ENCODE results near the gene PTPRC. TPM values are rescaled to one million over a fixed set of nuclear protein-coding genes. Genes with fewer than 3 reads are reported as not detected.

PTPRC gene
- total RNA-seq, 1 experiment from 2014 or later: 1.4 TPM

DNA sequence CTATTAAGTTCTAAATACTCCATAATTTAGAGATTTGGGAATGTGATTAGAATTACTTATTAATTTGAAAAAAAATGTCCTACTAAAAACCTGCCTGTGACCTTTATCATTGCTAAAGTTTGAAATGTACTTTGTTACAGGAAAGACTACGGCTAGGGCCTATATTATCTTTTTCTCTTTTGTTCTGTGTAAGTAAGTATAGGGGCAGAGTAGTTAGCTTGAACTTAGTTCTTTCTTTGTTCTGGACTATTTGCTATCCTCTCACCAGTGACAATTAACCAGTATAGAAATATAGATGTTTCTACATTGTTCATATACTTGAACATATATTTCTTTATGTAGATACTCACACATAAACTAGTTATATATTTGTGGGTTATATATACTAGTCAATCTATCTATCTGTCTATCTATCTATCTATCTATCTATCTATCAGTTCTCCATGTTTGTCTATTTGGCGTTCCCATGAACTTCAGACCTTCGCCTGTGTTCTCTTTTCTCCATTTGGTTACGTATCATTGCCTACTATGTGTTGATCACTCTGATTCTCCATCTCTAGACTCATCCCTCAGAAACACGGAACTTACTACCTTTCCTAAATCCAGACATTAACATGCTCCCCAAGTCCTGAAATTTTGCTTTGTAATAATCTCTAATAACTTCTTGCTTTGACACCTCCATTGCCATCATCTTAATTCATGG lies 3.3 kb downstream of the PTPRC start:
- ATAC-seq (no peak), DNase-seq (ENCODE audit: low read depth, low spot score) (no peak)
- in situ Hi-C loops (cut with HindIII; ENCODE audit: low pct_unique_long_range_greater_than_20kb, low sequenced_read_pairs) (no loop called here), intact Hi-C loops (cut with micrococcal nuclease; ENCODE audit: unreplicated experiment) (no loop called here)
- Histone ChIP-seq H3K36me3 (ENCODE audit: control insufficient read depth, insufficient read depth, low read length) (no peaks in the 10 kb centered on the region), H3K4me3 (ENCODE audit: low read depth in 2 of 2, low read length in 2 of 2) (no peak overlapping the region), H3K27ac (ENCODE audit: low read length) (no peak overlapping the region), H3K4me1 (ENCODE audit: control insufficient read depth, insufficient read depth, low read length) (no peaks in the 10 kb centered on the region), H3K27me3 (ENCODE audit: control insufficient read depth, insufficient read depth, low read length) (no peaks in the 10 kb centered on the region), H3K9me3 (ENCODE audit: control insufficient read depth, insufficient read depth, low read depth, low read length) (no peaks in the 10 kb centered on the region)
- TF ChIP-seq REST (IDR thresholded peaks at IDR 0.05; ENCODE audit: insufficient read depth in 1 of 2, low read depth in 2 of 2, low read length in 1 of 2): no peak
- CTCF ChIA-PET: no interaction called here
- BruUV-seq (replicated peaks): no TSS peak
- POLR2A ChIA-PET: interaction anchor here (0.7 kb wide), 1 partner anchor 10 kb away, joined by 5 read pairs; no protein-coding TSS in a partner anchor

DNA sequence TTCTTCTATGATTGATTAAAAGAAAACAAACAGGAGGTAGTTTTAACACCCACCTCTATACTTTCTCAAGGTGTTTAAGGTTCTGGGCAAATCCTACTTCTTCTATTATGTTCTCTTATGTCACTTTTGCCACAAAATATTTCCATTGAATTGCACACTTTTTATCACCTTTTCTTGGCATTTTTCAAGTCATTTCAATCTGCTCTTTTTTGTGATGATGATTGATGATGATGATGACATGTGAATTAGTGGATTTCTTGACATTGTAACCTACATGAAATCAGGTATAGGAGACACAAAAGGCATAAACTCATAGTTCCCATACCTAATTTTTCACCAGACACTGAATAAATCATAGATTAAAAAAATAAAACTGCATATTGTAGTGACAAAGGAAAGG lies 4.1 kb downstream of the PTPRC start:
- POLR2A ChIA-PET: interaction anchor here (0.7 kb wide), 1 partner anchor 9 kb away, joined by 5 read pairs; no protein-coding TSS in a partner anchor
- H3K27me3 ChIP-seq (ENCODE audit: control insufficient read depth, insufficient read depth, low read length): no peaks in the 10 kb centered on the region
- no TSS peak for BruUV-seq (replicated peaks)
- H3K4me3 ChIP-seq (ENCODE audit: low read depth in 2 of 2, low read length in 2 of 2): no peak overlapping the region
- H3K9me3 ChIP-seq (ENCODE audit: control insufficient read depth, insufficient read depth, low read depth, low read length): no peaks in the 10 kb centered on the region
- H3K27ac ChIP-seq (ENCODE audit: low read length): no peak overlapping the region
- DNase-seq (ENCODE audit: low read depth, low spot score) (no peak), ATAC-seq (no peak)
- CTCF ChIA-PET: no interaction called here
- no peak for TF ChIP-seq SIN3A (IDR thresholded peaks at IDR 0.05; ENCODE audit: borderline replicate concordance, insufficient read depth, low read depth, low read length)
- TF ChIP-seq CTCF (IDR thresholded peaks at IDR 0.05): no peak
- TF ChIP-seq TCF7L2 (IDR thresholded peaks at IDR 0.05; ENCODE audit: low read depth, low read length): no peak
- no peak for TF ChIP-seq REST (IDR thresholded peaks at IDR 0.05; ENCODE audit: insufficient read depth in 1 of 2, low read depth in 2 of 2, low read length in 1 of 2)
- no peak for TF ChIP-seq POLR2AphosphoS5 (IDR thresholded peaks at IDR 0.05; ENCODE audit: low read depth, low read length)
- intact Hi-C loops (cut with micrococcal nuclease; ENCODE audit: unreplicated experiment): no loop called here
- no peaks in the 10 kb centered on the region for H3K4me1 ChIP-seq (ENCODE audit: control insufficient read depth, insufficient read depth, low read length)
- in situ Hi-C loops (cut with HindIII; ENCODE audit: low pct_unique_long_range_greater_than_20kb, low sequenced_read_pairs): no loop called here
- H3K36me3 ChIP-seq (ENCODE audit: control insufficient read depth, insufficient read depth, low read length): no peaks in the 10 kb centered on the region
